Left ventricle myocardium inferior (tissue), 1 donor: ENCODE results near the gene CPT1B. TPM values are rescaled to one million over a fixed set of nuclear protein-coding genes. Genes with fewer than 3 reads are reported as not detected.

Experiments
- DNase-seq: peaks from one replicate; pipeline ENCODE4 v3.0.0-alpha.2; 2020
- H3K27ac ChIP-seq: fragments of 200-600 bp; replicated peaks from 2 replicates; pipeline ENCODE4 v1.8.0; 2021
- H3K27me3 ChIP-seq: fragments of 200-600 bp; 2 replicates; pipeline ENCODE4 v1.8.0; 2021; ENCODE audit warnings: low read depth
- H3K36me3 ChIP-seq: fragments of 200-600 bp; 2 replicates; pipeline ENCODE4 v1.8.0; 2021
- H3K4me1 ChIP-seq: fragments of 200-600 bp; 2 replicates; pipeline ENCODE4 v1.8.0; 2021
- H3K4me3 ChIP-seq: fragments of 200-600 bp; 2 replicates; pipeline ENCODE4 v1.8.0; 2021; ENCODE audit warnings: mild to moderate bottlenecking, moderate library complexity
- H3K9me3 ChIP-seq: fragments of 200-600 bp; replicated peaks from 2 replicates; pipeline ENCODE4 v1.8.0; 2021
- intact Hi-C: fragments of 100-400 bp; cut with micrococcal nuclease; formaldehyde crosslinking; loops from one replicate; pipeline ENCODE4 v1.11.0; 2022
- total RNA-seq: library from RNA; stranded (reverse); fragmentation: NEBNext Ultra II Directional; extraction: Animal tissue kit (Norgen Biotek cat#: 25700); gene quantifications from one replicate; pipeline ENCODE4 v1.2.1, GENCODE V29; 2021
- TF ChIP-seq, protein P1 (sequence below): fragments of 200-600 bp; IDR thresholded peaks from 2 replicates; pipeline ENCODE4 v1.8.0; 2021; ENCODE audit warnings: antibody characterized with exemption, mild to moderate bottlenecking, borderline replicate concordance
- donor health status: DM: no; HTN: yes; CAD: no; lungs with severe emphysema.

CPT1B gene
- total RNA-seq, 1 donor from 2014 or later = 394 TPM

DNA sequence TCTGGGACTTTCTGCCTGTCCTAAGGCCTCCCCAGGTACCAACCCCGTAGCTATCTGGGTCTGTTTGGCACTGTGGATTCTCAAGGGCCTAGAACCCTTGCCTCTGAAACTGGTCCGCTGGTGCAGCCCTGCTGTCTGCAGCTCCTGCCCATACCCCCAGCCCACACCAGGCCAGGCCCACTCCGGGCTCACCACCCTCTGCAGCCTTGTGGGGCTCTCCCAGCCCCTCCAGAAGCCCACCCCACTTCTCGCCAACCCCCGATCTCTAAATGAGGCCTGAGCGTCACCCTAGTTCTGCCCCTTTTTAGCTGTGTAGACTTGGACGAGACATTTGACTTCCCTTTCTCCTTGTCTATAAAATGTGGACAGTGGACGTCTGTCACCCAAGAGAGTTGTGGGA lies 27.8 kb downstream of the CPT1B start:
- Histone ChIP-seq H3K4me3 (no peak overlapping the region), H3K36me3 (no peaks in the 10 kb centered on the region), H3K27me3 (peaks cover 65% of the 10 kb centered on the region), H3K27ac (no peak overlapping the region), H3K4me1 (peaks cover 18% of the 10 kb centered on the region), H3K9me3 (no peaks in the 10 kb centered on the region)
- intact Hi-C loops = no loop called here
- TF ChIP-seq, protein P1, sequence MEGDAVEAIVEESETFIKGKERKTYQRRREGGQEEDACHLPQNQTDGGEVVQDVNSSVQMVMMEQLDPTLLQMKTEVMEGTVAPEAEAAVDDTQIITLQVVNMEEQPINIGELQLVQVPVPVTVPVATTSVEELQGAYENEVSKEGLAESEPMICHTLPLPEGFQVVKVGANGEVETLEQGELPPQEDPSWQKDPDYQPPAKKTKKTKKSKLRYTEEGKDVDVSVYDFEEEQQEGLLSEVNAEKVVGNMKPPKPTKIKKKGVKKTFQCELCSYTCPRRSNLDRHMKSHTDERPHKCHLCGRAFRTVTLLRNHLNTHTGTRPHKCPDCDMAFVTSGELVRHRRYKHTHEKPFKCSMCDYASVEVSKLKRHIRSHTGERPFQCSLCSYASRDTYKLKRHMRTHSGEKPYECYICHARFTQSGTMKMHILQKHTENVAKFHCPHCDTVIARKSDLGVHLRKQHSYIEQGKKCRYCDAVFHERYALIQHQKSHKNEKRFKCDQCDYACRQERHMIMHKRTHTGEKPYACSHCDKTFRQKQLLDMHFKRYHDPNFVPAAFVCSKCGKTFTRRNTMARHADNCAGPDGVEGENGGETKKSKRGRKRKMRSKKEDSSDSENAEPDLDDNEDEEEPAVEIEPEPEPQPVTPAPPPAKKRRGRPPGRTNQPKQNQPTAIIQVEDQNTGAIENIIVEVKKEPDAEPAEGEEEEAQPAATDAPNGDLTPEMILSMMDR = no peak
- no peak for DNase-seq

DNA sequence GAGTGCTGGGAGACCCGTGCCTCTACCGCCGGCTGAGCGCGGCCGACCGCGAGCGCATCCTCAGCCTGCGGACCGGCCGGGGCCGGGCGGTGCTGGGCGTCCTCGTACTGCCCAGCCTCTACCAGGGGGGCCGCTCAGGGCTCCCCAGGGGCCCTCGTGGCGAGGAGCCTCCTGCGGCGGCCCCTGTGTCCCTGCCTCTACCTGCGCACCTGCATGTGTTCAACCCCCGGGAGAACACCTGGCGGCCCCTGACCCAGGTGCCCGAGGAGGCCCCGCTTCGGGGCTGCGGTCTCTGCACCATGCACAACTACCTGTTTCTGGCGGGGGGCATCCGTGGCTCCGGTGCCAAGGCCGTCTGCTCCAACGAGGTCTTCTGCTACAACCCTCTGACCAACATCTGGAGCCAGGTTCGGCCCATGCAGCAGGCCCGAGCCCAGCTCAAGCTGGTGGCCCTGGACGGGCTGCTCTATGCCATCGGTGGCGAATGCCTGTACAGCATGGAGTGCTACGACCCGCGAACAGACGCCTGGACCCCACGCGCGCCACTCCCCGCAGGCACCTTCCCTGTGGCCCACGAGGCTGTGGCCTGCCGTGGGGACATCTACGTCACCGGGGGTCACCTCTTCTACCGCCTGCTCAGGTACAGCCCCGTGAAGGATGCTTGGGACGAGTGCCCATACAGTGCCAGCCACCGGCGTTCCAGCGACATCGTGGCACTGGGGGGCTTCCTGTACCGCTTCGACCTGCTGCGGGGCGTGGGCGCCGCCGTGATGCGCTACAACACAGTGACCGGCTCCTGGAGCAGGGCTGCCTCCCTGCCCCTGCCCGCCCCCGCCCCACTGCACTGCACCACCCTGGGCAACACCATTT lies 29.1 kb downstream of the CPT1B start:
- no peak for DNase-seq
- Histone ChIP-seq H3K27ac (no peak overlapping the region), H3K4me1 (peaks cover 23% of the 10 kb centered on the region), H3K4me3 (peak overlapping the region; percentile 52), H3K27me3 (peaks cover 78% of the 10 kb centered on the region), H3K9me3 (no peaks in the 10 kb centered on the region), H3K36me3 (no peaks in the 10 kb centered on the region)
- TF ChIP-seq, protein P1 = no peak
- intact Hi-C loops = no loop called here

DNA sequence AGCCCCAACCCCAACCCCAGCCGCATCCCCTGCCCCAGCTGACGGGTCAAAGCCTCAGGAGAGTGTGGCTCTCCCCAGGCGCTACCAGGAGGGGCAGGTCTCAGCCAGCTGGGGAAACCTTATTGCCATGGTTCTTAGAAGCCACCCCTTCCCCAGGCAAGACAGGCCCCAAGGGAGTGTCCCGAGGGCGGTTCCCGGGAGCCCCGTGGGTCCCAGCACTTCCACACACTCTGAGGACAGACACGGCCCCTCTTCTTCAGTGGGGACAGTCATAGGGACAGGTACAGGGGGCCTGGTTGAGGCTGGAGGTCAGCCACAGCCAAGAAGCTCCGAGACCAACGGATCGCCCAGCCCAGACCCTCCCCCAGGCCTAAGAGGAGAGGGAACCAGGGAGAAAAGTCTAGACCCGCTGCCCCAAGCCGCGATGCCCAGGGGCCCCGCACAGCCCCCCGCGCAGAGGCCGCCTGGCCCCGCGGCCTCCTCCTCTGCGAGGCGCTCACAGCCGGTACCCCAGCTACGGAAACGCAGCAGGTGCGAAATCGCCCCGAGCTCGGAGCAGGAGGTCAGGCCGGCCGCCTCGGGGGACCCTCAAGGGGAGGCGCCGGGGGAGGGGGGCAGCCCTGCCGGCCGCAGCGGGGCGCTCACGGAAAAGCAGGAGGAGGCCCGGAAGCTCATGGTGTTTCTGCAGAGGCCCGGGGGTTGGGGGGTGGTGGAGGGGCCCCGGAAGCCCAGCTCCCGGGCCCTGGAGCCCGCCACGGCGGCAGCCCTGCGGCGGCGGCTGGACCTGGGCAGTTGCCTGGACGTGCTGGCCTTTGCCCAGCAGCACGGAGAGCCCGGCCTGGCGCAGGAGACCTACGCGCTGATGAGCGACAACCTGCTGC lies 29.9 kb downstream of the CPT1B start:
- intact Hi-C loops = no loop called here
- no peaks in the 10 kb centered on the region for H3K9me3 ChIP-seq
- H3K36me3 ChIP-seq = no peaks in the 10 kb centered on the region
- peaks cover 86% of the 10 kb centered on the region for H3K27me3 ChIP-seq
- peaks cover 28% of the 10 kb centered on the region for H3K4me1 ChIP-seq
- DNase-seq = no peak
- TF ChIP-seq, protein P1 = no peak
- H3K27ac ChIP-seq = no peak overlapping the region
- peak overlapping the region; percentile 52 for H3K4me3 ChIP-seq

DNA sequence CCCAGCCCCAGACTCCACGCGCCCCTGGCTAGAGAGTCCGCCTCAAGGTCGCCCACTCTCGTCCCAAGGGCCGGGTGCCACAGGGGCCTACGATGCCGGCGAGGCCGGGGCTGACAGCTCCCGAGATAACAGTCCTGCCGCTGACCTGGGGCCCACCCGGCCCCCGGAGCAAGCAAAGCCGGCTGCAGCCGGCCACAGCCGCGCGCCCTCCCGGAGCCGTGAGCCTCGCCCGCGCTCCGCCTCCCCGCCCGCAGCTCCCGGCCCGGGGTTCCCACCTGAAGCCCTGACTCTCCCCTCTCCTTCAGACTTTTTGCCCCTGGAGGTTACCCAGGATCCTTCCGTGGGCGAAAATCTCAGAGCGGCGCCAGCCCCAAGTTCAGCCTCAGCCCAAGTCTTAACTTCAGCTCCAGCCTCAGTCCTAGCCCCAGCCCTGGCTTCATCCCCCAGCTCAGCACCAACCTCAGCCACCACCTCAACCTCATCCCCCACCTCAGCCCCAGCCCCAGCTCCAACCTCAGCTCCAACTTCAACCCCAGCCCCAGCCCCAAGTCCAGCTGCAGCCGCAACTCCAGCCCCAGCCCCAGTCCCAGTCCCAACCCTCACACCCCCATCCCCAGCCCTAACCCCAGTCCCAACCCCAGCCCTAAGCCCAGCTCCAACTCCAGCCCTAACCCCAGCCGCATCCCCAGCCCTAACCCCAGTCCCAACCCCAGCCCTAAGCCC lies 30.8 kb downstream of the CPT1B start:
- TF ChIP-seq, protein P1 = no peak
- no peak for DNase-seq
- Histone ChIP-seq H3K9me3 (no peaks in the 10 kb centered on the region), H3K27me3 (peaks cover 87% of the 10 kb centered on the region), H3K4me1 (peaks cover 28% of the 10 kb centered on the region), H3K27ac (no peak overlapping the region), H3K36me3 (no peaks in the 10 kb centered on the region), H3K4me3 (no peak overlapping the region)
- intact Hi-C loops = no loop called here
